H1 (cell line): ENCODE measurements around the gene DDI2. TPM values are rescaled to one million over a fixed set of nuclear protein-coding genes. Genes with fewer than 3 reads are reported as not detected.

Experiments used
- polyA plus RNA-seq, 7 experiments: library from polyadenylated mRNA; depleted of rRNA in 3 of 7; stranded (reverse) in 5 of 7; unstranded in 2 of 7; fragments of >200 nt in 5 of 7; fragments of 200-250 nt in 2 of 7; gene quantifications; 1 replicate in 5 of 7; 2 replicates in 1 of 7; 4 replicates in 1 of 7; pipeline versions ENCODE4 v1.2.1 to v1.2.3, GENCODE V29; 2011 to 2013; ENCODE audit warnings: missing spikeins in 2 of 7, mixed read lengths in 2 of 7
- total RNA-seq: library from RNA; stranded (reverse); fragmentation: NEBNext Ultra II Directional; extraction: Animal tissue kit (Norgen Biotek cat#: 25700); gene quantifications from 2 replicates; pipeline ENCODE4 v1.2.1, GENCODE V29; 2021
- TF ChIP-seq, protein P1 (sequence below): IDR thresholded peaks from 2 replicates; pipeline ENCODE4 v1.6.1; 2011; ENCODE audit warnings: low read depth, mild to moderate bottlenecking, low read length; ENCODE audit not compliant: insufficient read depth

The DDI2 gene
- total and polyA plus RNA-seq, 2 of the 8 experiments (the other 6 are each of a cell fraction or from before 2014, with no cell fraction given): 7.7 to 38.3 TPM

DNA sequence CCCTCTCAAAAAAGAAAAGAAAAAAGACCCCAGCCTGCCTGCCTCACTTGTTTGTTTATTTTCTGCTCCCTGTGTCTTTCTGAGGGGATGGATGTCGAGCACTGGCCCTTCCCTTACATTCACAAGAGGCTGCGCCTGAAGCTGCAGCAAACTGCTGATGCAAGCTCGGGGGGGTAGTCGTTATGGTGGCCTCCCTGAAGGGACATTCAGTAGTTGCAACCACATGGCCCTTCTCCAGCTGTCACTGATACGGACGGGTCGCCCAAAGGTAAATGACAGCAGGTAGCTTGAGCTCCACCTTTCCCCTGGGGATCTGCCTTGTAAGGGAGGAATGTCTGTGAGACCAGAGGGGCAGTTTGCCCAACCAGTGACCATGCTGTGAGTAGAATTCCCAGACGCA is 84.5 kb downstream of the DDI2 start (continued):
- TF ChIP-seq, protein P1, sequence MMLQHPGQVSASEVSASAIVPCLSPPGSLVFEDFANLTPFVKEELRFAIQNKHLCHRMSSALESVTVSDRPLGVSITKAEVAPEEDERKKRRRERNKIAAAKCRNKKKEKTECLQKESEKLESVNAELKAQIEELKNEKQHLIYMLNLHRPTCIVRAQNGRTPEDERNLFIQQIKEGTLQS: no peak
- TF ChIP-seq, all 59 proteins: peak for 0
